Measurements from ENCODE around the gene PCDHA13. TPM values are rescaled to one million over a fixed set of nuclear protein-coding genes. Genes with fewer than 3 reads are reported as not detected.

Gene PCDHA13
- total RNA-seq, 6 experiments from 2014 or later = not detected

DNA sequence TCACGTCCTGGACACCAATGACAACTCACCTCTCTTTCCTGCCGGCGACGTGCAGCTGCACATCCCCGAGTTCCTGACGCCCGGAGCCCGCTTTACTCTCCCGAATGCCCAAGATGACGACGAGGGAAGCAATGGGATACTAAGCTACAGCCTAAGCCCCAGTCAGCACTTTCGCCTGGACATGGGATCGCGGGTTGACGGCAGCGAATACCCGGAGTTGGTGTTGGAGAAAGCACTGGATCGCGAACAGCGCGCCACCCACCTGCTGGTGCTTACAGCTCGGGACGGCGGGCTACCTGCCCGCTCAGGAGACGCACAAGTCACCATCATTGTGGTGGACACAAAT lies 45.3 kb downstream of the PCDHA13 start:
- Mint-ChIP-seq H3K36me3 (ENCODE audit: low read depth) (peaks cover 5% of the 10 kb centered on the region; the same call in 1 of the 2 replicates), H3K4me1 (ENCODE audit: low read depth) (no peaks in the 10 kb centered on the region), H3K9me3 (peaks cover 21% of the 10 kb centered on the region), H3K4me3 (no peak overlapping the region), H3K27ac (no peak overlapping the region), H3K27me3 (ENCODE audit: insufficient read depth) (peaks cover 4% of the 10 kb centered on the region)
- TF ChIP-seq, protein P1, sequence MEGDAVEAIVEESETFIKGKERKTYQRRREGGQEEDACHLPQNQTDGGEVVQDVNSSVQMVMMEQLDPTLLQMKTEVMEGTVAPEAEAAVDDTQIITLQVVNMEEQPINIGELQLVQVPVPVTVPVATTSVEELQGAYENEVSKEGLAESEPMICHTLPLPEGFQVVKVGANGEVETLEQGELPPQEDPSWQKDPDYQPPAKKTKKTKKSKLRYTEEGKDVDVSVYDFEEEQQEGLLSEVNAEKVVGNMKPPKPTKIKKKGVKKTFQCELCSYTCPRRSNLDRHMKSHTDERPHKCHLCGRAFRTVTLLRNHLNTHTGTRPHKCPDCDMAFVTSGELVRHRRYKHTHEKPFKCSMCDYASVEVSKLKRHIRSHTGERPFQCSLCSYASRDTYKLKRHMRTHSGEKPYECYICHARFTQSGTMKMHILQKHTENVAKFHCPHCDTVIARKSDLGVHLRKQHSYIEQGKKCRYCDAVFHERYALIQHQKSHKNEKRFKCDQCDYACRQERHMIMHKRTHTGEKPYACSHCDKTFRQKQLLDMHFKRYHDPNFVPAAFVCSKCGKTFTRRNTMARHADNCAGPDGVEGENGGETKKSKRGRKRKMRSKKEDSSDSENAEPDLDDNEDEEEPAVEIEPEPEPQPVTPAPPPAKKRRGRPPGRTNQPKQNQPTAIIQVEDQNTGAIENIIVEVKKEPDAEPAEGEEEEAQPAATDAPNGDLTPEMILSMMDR (IDR thresholded peaks at IDR 0.05) = no peak
- DNase-seq = no peak

Other genes starting within 250 kb of the PCDHA13 start
- 1 to 10 TPM in 5 of 6 experiments, under 1 TPM in 1; 0.84 to 1.9 (median 1.3) TPM for gene CD14, start 248.9 kb upstream of the PCDHA13 start, total RNA-seq (2021; fragmentation: NEBNext Ultra II Directional; extraction: Animal tissue kit (Norgen Biotek cat#: 25700))
- gene TMCO6, start 242.7 kb upstream of the PCDHA13 start, total RNA-seq (2021; fragmentation: NEBNext Ultra II Directional; extraction: Animal tissue kit (Norgen Biotek cat#: 25700)) = 1 to 10 TPM; 3.6 to 7.2 (median 6.1) TPM
- 10 to 100 TPM; 60.5 to 73.9 (median 67.0) TPM for gene NDUFA2, start 234.5 kb upstream of the PCDHA13 start, total RNA-seq (2021; fragmentation: NEBNext Ultra II Directional; extraction: Animal tissue kit (Norgen Biotek cat#: 25700))
- gene IK, start 234.3 kb upstream of the PCDHA13 start, total RNA-seq (2021; fragmentation: NEBNext Ultra II Directional; extraction: Animal tissue kit (Norgen Biotek cat#: 25700)) = 100 to 1,000 TPM in 4 of 6 experiments, 10 to 100 TPM in 2; 83.3 to 116 (median 109) TPM
- 10 to 100 TPM; 23.7 to 28.3 (median 25.8) TPM for gene WDR55, start 217.2 kb upstream of the PCDHA13 start, total RNA-seq (2021; fragmentation: NEBNext Ultra II Directional; extraction: Animal tissue kit (Norgen Biotek cat#: 25700))
- gene DND1, start 208.5 kb upstream of the PCDHA13 start, total RNA-seq (2021; fragmentation: NEBNext Ultra II Directional; extraction: Animal tissue kit (Norgen Biotek cat#: 25700)) = under 1 TPM; 0.26 to 0.59 (median 0.41) TPM
- 100 to 1,000 TPM in 1 of 6 experiments, 10 to 100 TPM in 5; 89.1 to 102 (median 96.8) TPM for gene HARS1, start 190.8 kb upstream of the PCDHA13 start, total RNA-seq (2021; fragmentation: NEBNext Ultra II Directional; extraction: Animal tissue kit (Norgen Biotek cat#: 25700))
- 10 to 100 TPM; 22.1 to 23.5 (median 22.9) TPM for gene HARS2, start 190.7 kb upstream of the PCDHA13 start, total RNA-seq (2021; fragmentation: NEBNext Ultra II Directional; extraction: Animal tissue kit (Norgen Biotek cat#: 25700))
- gene ZMAT2, start 181.7 kb upstream of the PCDHA13 start, total RNA-seq (2021; fragmentation: NEBNext Ultra II Directional; extraction: Animal tissue kit (Norgen Biotek cat#: 25700)) = 10 to 100 TPM; 59.1 to 68.5 (median 63.8) TPM
- gene PCDHA1, start 96.0 kb upstream of the PCDHA13 start, total RNA-seq (2021; fragmentation: NEBNext Ultra II Directional; extraction: Animal tissue kit (Norgen Biotek cat#: 25700)) = under 1 TPM; 0.09 to 0.22 (median 0.14) TPM
- under 1 TPM in 1 of 6 experiments, not detected in 5; 0.13 TPM for gene PCDHA2, start 87.3 kb upstream of the PCDHA13 start, total RNA-seq (2021; fragmentation: NEBNext Ultra II Directional; extraction: Animal tissue kit (Norgen Biotek cat#: 25700))
- under 1 TPM in 1 of 6 experiments, not detected in 5; 0.05 TPM for gene PCDHA3, start 81.1 kb upstream of the PCDHA13 start, total RNA-seq (2021; fragmentation: NEBNext Ultra II Directional; extraction: Animal tissue kit (Norgen Biotek cat#: 25700))
- under 1 TPM in 1 of 6 experiments, not detected in 5; 0.05 TPM for gene PCDHA4, start 75.1 kb upstream of the PCDHA13 start, total RNA-seq (2021; fragmentation: NEBNext Ultra II Directional; extraction: Animal tissue kit (Norgen Biotek cat#: 25700))
- not detected for gene PCDHA5, start 60.5 kb upstream of the PCDHA13 start, total RNA-seq (2021; fragmentation: NEBNext Ultra II Directional; extraction: Animal tissue kit (Norgen Biotek cat#: 25700))
- gene PCDHA6, start 54.2 kb upstream of the PCDHA13 start, total RNA-seq (2021; fragmentation: NEBNext Ultra II Directional; extraction: Animal tissue kit (Norgen Biotek cat#: 25700)) = under 1 TPM in 3 of 6 experiments, not detected in 3; 0.07 to 0.09 (median 0.08) TPM
- under 1 TPM; 0.09 to 0.26 (median 0.20) TPM for gene PCDHA7, start 47.9 kb upstream of the PCDHA13 start, total RNA-seq (2021; fragmentation: NEBNext Ultra II Directional; extraction: Animal tissue kit (Norgen Biotek cat#: 25700))
- gene PCDHA8, start 40.9 kb upstream of the PCDHA13 start, total RNA-seq (2021; fragmentation: NEBNext Ultra II Directional; extraction: Animal tissue kit (Norgen Biotek cat#: 25700)) = under 1 TPM in 2 of 6 experiments, not detected in 4; 0.05 to 0.12 TPM
- under 1 TPM in 1 of 6 experiments, not detected in 5; 0.03 TPM for gene PCDHA9, start 33.7 kb upstream of the PCDHA13 start, total RNA-seq (2021; fragmentation: NEBNext Ultra II Directional; extraction: Animal tissue kit (Norgen Biotek cat#: 25700))
- not detected for gene PCDHA10, start 26.2 kb upstream of the PCDHA13 start, total RNA-seq (2021; fragmentation: NEBNext Ultra II Directional; extraction: Animal tissue kit (Norgen Biotek cat#: 25700))
- under 1 TPM in 4 of 6 experiments, not detected in 2; 0.07 to 0.14 (median 0.11) TPM for gene PCDHA11, start 13.2 kb upstream of the PCDHA13 start, total RNA-seq (2021; fragmentation: NEBNext Ultra II Directional; extraction: Animal tissue kit (Norgen Biotek cat#: 25700))
- gene PCDHA12, start 6.8 kb upstream of the PCDHA13 start, total RNA-seq (2021; fragmentation: NEBNext Ultra II Directional; extraction: Animal tissue kit (Norgen Biotek cat#: 25700)) = under 1 TPM in 5 of 6 experiments, not detected in 1; 0.09 to 0.34 (median 0.20) TPM
- not detected for gene PCDHAC1, start 44.2 kb downstream of the PCDHA13 start, total RNA-seq (2021; fragmentation: NEBNext Ultra II Directional; extraction: Animal tissue kit (Norgen Biotek cat#: 25700))
- not detected for gene PCDHAC2, start 84.4 kb downstream of the PCDHA13 start, total RNA-seq (2021; fragmentation: NEBNext Ultra II Directional; extraction: Animal tissue kit (Norgen Biotek cat#: 25700))
- gene PCDHB1, start 169.2 kb downstream of the PCDHA13 start, total RNA-seq (2021; fragmentation: NEBNext Ultra II Directional; extraction: Animal tissue kit (Norgen Biotek cat#: 25700)) = not detected
- 1 to 10 TPM; 4.1 to 8.6 (median 5.3) TPM for gene PCDHB2, start 212.5 kb downstream of the PCDHA13 start, total RNA-seq (2021; fragmentation: NEBNext Ultra II Directional; extraction: Animal tissue kit (Norgen Biotek cat#: 25700))
- under 1 TPM; 0.20 to 0.36 (median 0.30) TPM for gene PCDHB3, start 218.3 kb downstream of the PCDHA13 start, total RNA-seq (2021; fragmentation: NEBNext Ultra II Directional; extraction: Animal tissue kit (Norgen Biotek cat#: 25700))
- under 1 TPM; 0.24 to 0.80 (median 0.51) TPM for gene PCDHB4, start 239.7 kb downstream of the PCDHA13 start, total RNA-seq (2021; fragmentation: NEBNext Ultra II Directional; extraction: Animal tissue kit (Norgen Biotek cat#: 25700))